Glomerular visceral epithelial cell (primary cell): Measurements from ENCODE around the gene LDHAL6B.

Experiments used
- DNase-seq: peaks from one replicate; pipeline ENCODE4 v3.0.0-alpha.2; 2016; ENCODE audit errors: extremely low spot score

The LDHAL6B gene

DNA sequence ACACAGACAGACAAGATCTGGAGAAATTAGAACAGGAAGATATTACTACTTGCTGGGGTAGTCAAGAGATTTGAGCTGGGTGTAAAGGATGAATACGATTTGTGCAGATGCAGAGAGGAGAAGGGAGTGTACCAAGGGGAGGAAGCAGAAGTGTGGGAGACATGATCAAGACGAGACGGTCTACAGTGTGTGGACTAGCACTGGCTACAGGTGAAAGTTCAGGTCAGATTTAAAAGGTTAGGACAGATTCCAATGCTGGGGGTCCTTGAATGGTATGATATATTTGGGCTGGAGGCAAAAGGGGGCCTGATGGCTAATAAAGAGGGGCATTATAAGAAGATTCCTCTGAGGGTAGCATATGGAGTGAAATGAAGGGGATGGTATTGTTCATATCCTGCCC is 12.1 kb downstream of the LDHAL6B start:
- DNase-seq = no peak

DNA sequence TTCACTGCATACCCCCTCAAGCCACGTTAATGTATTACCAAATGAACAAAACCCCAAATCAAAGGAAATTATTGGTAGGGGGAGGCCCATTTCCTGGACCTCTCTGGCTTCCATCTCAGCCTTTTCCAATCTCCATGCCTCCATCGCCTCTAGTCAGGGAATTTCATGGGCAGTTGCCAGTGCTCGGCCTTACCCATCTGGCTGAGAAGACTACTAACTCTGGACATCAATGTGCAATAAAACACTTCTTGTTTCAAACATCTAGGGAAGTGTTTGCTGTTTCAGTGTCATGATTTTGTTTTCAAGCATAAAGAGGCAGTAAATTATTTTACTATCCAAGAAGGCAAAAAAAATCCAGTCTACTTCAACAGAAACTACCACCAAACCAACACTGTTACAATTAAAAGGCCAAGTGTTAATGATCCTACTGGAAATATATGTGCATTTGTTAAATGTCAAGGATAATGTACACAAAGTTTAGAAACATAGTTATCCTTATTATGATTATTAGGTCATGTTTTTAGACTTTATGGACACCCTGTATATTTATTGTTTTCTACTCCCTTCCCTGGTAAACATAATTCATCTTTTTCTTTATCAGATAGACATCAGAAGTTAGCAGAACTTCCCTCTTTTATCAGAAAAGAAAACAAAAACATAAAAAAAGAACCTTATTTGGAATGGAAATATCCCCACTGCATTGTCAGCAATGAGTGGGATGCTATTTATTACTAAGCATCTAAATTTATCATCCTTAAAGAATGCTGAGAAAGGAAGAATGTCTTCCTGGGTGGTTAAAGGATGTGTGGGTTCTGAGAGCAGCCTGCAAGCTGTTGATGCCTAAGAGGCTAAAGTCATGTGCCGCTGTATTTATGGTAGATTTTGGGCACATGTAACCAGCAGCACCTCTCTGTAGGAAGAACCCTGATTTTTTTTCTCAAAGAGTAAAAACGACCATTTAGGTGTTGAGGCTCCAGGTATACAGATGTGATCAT is 15.2 kb downstream of the LDHAL6B start:
- peak; percentile 68 for DNase-seq

DNA sequence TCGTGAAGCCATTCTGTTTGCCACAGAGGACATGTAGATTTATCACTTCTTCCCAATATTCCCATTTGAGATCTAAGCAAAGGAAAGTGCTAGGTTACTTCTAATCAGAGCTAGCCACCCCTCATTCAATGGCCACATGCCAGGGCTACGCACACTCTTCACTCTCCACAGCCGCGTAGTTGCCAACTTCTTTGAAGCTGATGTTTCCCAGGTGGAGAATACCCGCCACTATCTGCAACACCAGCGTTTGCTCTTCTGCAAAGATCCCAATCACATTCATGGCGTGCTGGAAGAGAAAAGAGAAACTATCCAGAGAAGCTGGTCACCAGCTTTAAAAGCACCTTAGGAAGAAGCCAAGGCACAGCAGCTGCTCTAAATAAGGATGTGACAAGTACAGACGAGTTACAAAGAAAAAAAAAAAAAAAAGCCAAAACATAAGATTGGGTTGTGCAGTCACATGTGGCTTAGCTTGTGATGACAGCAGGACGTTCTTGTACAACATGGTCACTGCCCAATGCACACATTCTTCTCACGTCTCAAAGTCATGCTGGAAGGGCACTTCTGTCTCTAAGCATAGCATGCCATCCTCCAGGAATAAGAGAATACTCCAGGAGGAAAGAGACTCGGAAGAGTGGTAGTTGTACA is 16.4 kb downstream of the LDHAL6B start:
- DNase-seq = no peak

DNA sequence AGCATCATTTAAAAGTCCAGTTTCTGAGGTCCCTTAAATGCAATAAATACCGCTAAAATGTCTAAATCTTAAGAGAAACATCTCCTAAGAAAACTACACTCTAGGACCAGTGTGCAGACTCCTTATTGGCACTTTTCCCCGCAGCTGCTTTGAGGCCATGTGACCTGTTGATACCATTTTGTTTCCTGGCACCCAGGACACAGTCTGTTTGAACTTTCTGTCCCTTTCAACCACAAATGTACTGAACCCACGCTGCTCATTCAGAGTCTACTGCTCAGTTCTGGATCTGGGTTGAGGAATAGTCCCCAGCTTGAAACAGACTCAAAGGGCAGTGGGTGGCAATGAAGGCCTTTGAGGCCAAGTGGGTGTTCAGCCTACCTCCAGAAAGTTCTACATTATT is 17.1 kb downstream of the LDHAL6B start:
- no peak for DNase-seq

DNA sequence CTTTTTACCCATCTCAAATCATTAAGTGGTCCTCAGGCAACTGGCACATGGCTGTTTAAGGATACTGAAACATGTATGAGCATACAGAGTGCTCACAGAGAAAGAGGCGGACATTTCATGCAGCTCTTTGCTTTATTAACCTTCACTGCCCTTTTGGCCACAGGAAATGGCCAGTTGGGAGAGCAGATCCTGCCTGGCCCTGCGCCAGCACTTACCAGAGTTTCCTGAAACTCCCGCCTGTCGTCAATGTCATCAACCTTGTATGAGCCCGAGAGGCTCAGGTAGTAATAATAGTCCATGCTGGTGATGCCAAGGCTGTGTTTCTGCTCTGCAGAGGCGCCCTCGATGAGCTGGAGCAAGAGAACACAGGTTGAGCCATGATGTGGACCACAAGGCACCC is 17.8 kb downstream of the LDHAL6B start:
- DNase-seq = peak; percentile 21

DNA sequence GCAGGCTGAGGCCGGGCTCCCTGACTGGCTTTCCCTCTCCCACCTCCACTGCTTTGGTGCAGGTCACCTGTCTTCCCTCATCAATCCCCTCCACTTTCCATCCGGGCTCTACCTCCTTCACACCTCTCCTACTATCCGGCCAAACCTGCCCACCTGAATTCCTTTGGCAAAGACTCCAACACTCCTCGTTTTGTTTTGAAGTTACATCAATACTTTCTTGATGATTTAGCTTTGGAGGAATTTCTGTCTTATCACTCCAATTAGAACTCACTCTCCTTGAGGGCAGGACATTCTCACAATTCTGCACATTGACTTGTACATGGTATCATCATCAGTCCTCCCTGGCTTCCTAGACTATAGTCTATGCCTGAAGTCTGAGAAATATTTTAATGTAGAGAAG is 20.4 kb downstream of the LDHAL6B start:
- DNase-seq = no peak

DNA sequence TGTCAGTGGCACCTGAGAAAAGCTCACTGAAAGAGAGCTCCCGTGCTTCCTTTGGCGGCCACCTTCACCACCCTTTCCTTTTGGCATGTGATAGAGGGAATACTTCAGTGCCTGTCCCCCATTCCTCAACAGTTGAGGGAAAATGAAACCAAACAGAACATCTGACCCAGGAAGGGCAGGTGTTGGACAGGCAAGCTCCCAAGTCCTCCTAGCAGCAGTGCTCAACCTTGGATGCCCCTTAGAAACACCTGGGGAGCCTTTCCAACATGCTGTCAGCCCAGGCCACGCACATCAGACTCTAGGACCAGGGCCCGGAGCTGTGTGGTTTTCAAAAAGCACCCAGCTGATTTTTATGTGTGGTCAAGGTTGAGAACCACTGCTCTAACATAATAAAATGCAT is 22.4 kb downstream of the LDHAL6B start:
- no peak for DNase-seq

DNA sequence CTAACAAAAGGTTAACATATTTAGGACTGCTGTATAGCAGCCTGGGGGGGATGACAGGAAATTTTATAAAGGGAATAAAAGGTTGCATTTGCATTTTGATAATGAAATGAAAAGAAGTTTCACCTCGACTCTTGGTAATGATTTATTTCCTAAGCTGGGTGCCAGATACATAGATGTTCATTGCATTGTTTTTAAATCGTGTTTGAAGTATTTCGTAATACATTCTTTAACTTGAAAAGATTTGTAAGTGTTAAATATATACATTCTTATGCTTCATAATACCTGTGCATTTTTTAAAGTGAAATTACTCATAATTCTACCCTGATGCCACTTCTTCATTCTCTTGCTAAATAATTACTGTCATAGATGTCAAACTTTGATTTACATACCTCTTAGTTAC is 22.8 kb downstream of the LDHAL6B start:
- no peak for DNase-seq

DNA sequence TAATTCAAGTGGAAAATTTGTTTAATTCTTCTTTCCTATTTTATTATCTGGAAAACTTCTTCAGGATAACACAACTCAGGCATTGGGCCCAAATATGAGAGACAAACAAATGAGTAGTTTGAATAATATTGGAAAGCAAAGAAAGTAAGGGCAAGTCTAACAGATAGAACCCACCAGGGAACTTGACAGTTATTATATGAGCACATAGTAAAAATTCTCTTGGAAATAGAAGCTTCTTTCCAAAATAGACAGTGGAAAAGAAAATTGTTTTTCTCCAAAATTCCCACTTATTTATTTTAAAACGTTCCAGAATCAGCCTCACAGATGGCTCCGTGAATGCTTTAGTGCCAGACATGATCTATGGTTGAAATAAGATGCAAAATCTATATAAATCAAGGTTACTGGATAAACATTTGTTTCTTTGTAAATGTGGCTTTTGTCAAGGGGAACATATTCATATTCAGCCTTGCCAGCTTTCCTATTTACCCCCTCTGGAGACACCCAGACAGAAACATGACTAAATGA is 23.9 kb downstream of the LDHAL6B start:
- no peak for DNase-seq

DNA sequence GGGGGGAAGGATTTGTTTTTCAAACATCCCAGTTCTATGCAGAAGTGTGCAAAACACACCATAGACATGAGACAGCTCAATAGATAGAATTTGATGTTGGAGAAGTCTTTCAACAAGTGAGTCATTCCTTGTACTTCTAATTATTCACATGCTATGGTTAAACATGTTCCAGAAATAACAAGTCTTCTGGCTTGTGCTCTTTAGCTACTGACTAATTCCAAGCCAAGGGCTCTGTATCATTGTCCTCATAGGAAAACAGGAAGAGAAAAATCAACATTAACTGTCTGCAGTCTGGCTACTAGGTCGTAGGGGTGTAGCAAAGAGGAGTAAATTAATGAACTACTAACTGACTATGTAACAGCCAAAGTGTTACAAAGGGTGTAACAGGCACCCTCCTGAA is 25.8 kb downstream of the LDHAL6B start:
- DNase-seq = peak; percentile 61

DNA sequence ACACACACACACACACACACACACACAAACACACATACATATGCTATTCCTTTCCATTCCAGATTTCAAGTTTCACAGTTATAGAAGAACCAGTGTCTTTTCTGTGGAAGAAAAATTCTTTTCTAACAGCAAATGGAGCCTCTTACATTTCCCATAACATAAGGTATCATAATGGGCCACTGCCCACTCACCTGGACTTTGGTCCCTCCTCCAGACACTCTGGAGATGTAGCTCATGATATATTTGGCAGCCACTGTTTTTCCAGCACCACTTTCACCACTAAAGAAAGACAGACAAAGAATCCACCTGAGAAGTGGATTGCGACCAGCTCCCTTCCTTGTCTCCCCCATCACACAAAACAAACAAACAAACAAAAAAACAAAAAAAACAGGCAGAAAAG is 29.8 kb downstream of the LDHAL6B start:
- DNase-seq = no peak

DNA sequence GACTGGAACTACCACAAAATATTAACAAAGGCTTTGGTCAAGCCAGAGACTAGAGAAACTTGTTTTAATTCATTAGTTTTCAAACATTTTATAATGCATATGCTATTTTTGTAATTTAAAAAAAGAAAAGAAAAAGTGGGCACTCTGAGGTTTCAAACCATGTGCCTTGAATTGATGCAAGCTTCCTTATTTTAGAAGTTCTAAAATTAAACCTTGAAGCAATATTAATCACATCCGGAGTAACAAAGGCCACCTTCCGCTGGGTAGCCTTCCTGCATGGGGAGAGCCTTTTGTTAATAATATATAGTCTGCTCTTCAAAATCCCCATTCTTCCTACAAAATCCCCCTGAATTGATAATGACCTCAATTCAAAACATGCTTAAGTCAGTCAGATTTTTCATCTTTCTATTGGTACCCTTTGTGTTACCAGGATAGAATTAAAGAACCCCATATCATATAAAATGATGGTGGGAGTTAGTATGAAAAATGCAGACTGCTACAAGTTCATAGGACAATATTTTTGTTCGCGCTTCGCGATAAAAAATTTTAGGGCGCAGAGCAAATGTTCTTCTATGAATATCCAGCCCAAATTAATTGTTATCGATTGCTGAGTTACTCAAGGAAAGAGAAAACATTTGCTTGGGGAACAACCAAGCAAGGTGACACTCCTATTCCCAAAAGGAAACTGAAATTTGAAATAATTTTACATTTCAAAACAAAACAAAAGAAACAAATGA is 30.6 kb downstream of the LDHAL6B start:
- no peak for DNase-seq

DNA sequence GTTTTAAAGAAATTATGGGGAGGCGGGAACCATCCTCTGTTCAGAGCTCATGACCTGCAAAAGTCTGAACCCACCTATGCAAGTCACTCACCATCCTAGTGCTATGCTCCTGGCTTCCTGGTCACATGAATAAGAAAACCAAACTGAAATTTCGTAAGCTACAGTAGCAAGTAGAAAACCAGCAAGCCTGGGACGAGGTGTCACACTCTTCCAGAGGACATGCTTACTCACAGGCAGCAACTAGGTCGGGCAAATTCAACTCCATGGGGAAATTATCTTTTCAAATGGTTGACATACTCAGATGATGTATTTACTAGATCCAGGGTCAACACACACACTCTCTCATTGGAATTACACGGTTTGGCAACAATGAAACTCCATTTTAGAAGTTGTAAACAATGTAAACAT is 31.3 kb downstream of the LDHAL6B start:
- no peak for DNase-seq

DNA sequence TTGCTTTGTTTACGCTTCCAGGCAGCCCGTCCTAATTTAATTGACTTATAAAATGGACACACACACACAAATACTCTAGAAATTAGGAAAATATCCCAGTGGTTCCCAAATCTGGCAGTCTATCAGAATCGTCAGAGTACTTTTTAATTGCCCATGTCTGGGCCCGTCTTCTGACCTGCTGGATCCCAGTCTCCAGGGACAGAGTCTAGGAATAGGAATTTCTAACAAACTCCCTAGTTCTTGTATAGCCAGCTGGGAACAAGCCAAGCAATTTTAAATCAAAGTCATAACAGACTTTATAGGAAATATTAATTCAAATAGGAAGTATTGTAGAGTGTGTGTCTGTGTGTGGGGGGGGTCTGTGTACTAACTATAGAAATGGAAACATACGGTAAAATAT is 33.4 kb downstream of the LDHAL6B start:
- DNase-seq = no peak

DNA sequence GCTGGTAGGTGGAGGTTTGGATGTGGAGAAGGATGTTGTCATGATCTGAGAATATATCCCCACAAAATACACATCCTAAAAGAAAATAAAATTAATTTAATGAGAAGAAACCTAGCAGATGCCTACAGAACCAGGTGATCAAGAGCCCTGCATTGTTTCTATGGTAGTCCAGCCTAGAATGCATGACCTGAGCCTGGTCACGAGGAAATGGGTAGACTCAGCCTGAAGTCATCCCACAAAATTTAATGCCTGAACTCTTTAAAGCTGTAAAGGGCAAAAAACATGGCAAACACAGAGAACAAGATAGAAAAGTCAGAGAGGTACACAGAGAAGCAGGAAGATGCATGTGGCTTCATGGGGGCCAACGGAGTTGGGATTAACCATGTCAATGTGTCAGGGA is 36.0 kb downstream of the LDHAL6B start:
- DNase-seq = peak; percentile 21

DNA sequence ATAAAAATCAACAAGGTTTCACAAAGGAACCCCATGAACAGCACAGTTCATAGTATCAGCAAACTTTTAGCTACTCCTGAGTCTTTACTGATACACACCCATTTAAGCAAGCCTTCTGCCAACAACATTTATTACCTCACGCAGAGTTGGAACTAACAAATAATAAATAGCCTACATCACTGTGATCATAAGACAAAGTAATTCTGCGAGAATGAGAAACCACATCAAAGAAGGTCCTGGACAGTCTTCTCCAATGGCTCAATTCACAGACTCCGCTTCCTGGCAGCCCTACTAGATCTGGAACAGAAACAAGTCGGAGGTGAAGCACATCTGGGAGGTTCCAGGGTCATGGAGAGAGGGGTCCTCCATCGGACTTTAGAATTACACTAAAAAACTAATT is 37.0 kb downstream of the LDHAL6B start:
- DNase-seq = no peak

DNA sequence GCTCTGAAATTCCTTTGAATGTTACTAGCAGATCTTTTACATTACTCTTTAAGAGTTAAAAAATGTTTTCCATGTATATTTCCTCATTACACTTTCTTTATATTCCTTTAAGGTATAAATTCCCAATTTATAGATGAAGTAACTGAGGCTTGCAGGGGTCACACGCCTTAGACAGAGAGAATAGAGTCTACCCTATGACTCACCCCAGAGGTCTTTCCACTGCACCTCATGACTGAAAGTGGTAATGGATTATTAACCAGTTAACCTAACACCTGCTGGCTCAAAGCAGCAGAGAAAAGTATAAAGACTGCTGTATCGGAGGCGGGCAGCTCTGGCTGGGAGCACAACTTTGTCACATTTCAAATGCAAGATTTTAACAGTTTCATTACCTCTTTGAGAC is 37.7 kb downstream of the LDHAL6B start:
- DNase-seq = peak; percentile 66

DNA sequence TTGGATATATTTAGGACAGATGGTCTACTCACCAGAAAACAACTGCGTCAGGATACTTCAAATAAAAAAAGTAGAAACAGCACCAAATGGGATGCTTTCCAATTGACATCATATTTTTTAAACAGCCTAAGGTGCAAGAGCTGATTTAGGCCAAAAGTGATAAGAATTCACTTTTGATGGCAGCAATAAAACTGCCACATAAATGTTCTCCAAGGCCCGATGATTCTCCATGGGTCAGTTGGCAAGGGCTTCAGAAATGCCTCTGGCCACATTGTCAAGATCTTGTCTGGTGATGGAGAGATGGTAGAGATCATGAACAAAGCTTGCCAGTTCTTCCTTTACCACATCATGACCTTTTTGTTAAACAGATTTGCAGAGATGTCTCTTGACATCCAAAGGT is 38.9 kb downstream of the LDHAL6B start:
- no peak for DNase-seq

DNA sequence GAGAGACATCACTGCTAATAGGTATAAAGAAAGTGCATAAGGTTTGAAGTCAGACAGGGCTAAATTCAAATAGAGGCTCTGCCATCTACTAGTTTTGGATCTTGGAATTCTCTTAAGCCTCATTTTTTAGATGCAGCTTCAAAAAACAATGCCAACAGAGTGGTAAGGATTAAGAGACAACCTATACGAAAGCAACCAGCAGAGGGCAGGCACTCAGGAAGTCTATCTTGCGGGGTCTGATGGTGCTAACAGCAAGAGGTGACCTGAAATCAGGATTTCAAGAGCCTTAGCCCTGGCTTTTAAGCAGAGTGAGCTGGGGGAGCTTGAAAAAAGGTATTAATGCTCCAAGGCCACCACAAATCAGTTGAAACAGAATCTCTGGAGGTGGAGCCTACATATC is 40.7 kb downstream of the LDHAL6B start:
- peak; percentile 66 for DNase-seq

DNA sequence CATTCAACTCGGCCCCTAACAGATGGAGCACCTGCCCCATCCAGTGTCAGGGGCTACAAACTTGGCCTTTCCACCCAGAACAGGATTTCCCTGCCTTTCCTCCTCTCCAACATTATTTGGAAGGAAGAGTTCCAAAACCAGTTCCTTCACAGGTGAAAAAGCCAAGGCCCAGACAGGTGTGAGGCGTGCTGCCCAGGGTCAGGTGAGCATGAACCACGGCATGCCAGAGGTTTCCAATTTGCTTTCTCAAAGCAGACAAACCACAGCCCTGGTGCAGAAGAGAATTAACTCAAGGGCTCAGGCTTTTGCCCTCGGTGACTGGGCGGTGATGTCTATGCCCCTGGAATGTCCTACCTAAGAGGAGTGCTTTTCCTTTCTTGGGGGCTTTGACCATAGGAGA is 43.2 kb downstream of the LDHAL6B start:
- no peak for DNase-seq

DNA sequence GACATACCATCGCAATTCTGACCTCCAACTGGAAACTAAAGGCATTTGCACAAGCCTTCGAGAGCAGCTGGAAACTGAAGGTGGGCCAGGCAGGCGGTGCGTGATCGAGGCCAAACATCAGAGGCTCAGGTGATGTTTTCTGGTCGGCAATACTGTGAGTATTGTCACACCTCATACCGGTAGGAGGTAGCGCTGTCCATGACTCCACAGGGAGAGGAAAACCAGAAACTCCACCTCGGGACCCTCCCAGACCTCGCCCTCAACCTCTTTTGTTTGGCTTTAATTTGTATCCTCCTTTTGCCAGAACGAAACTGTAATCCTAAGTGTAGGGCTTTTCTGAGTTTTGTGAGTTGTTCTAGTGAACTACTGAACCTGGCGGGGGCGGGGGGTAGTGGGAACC is 43.6 kb downstream of the LDHAL6B start:
- DNase-seq = no peak
